Transverse colon (tissue), 4 donors: ENCODE data around the gene NT5DC3. TPM values are rescaled to one million over a fixed set of nuclear protein-coding genes. Genes with fewer than 3 reads are reported as not detected.

Source experiments
- DNase-seq: peaks from one replicate; pipeline ENCODE4 v3.0.0-alpha.2; 2019
- H3K27ac ChIP-seq, 4 donors: fragments of 200-600 bp; sonication (generic); 2 replicates each; pipeline ENCODE4 v1.5.1; 2016 to 2018; ENCODE audit warnings: inconsistent platforms in 4 of 4
- H3K27me3 ChIP-seq: fragments of 200-600 bp; sonication (generic); 2 replicates; pipeline ENCODE4 v1.5.1; 2017; ENCODE audit warnings: inconsistent platforms
- H3K36me3 ChIP-seq, 4 donors: fragments of 200-600 bp; sonication (generic); 2 replicates each; pipeline ENCODE4 v1.5.1; 2017 to 2019; ENCODE audit warnings: inconsistent platforms in 4 of 4
- H3K4me1 ChIP-seq, 4 donors: fragments of 200-600 bp; sonication (generic); 2 replicates each; pipeline ENCODE4 v1.5.1; 2017 to 2020; ENCODE audit warnings: inconsistent platforms in 4 of 4
- H3K4me3 ChIP-seq, 4 donors: fragments of 200-600 bp; sonication (generic); 1 replicate in 1 of 4; 2 replicates in 3 of 4; pipeline versions ENCODE4 v1.5.1 to v1.6.1; 2017 to 2019; ENCODE audit warnings: inconsistent platforms in 4 of 4
- H3K9me3 ChIP-seq, 2 donors: fragments of 200-600 bp; sonication (generic); 2 replicates each; pipeline ENCODE4 v1.5.1; 2017 to 2019; ENCODE audit warnings: inconsistent platforms in 2 of 2
- EP300 ChIP-seq: sonication (generic); formaldehyde crosslinking; IDR thresholded peaks from one replicate; pipeline ENCODE4 v1.6.1; 2017; ENCODE audit warnings: antibody characterized with exemption, low read depth
- POLR2A ChIP-seq: fragments of 450-650 bp; IDR thresholded peaks from one replicate; pipeline ENCODE4 v1.6.1; 2016; ENCODE audit warnings: antibody characterized with exemption, mild to moderate bottlenecking, moderate library complexity
- POLR2AphosphoS5 ChIP-seq, 3 donors: sonication (generic); formaldehyde crosslinking; IDR thresholded peaks; one replicate each; pipeline ENCODE4 v1.6.1; 2016; ENCODE audit warnings: antibody characterized with exemption in 3 of 3
- WGBS, 2 donors: methylation state at CpG; one replicate each; pipeline ENCODE4 v1.1.5; 2018; ENCODE audit warnings: low coverage in 1 of 2; 5-methylcytosine and 5-hydroxymethylcytosine counted together
- in situ Hi-C, 4 donors: fragments of 200-750 bp; cut with MboI; loops; one replicate each; pipeline versions ENCODE4 v1.15.0 to v1.15.1; 2017; ENCODE audit warnings: low sequenced_read_pairs in 3 of 4, low pct_ligation_motif_present in 1 of 4, low pct_unique_long_range_greater_than_20kb in 1 of 4
- intact Hi-C: fragments of 100-400 bp; cut with DNase I; formaldehyde crosslinking; loops from one replicate; pipeline ENCODE4 v1.15.1; 2023; ENCODE audit warnings: low total_unique reads
- total RNA-seq, 4 donors: library from RNA; depleted of rRNA; stranded (reverse); fragments of >200 nt; gene quantifications; one replicate each; pipeline ENCODE4 v1.1.0, GENCODE V29; 2016
- TF ChIP-seq, protein P1 (sequence below), 5 experiments: fragments of 200-600 bp in 3 of 5; fragments of 450-650 bp in 2 of 5; sonication (generic) in 3 of 5; IDR thresholded peaks; 1 replicate in 2 of 5; 2 replicates in 3 of 5; pipeline ENCODE4 v1.5.1; 2016 to 2017; ENCODE audit warnings: antibody characterized with exemption in 5 of 5, inconsistent platforms in 3 of 5, mild to moderate bottlenecking in 2 of 5, moderate library complexity in 1 of 5

Gene NT5DC3
- 10 to 100 TPM; 24.3 to 71.4 (median 54.8) TPM for total RNA-seq

GRCh38 chr12:103840876-103841689 lies at the start of gene NT5DC3:
Gene NT5DC3, minus strand, starts transcription at chr12:103841234. Its CDS starts 78 bp downstream, at chr12:103841156.
- peak; percentile 83 for DNase-seq
- peaks cover 0 to 36% (median 16%) of the 10 kb centered on the region in 4 donors for H3K4me1 ChIP-seq
- H3K9me3 ChIP-seq, result no peaks in the 10 kb centered on the region
- peak within 1 kb of the TSS; percentile 79 to 92 (median 86) for H3K27ac ChIP-seq
- H3K36me3 ChIP-seq, result no peaks in the 10 kb centered on the region
- H3K27me3 ChIP-seq, result no peaks in the 10 kb centered on the region
- peak within 1 kb of the TSS; percentile 72 to 97 (median 96) for H3K4me3 ChIP-seq
- no peak for TF ChIP-seq EP300
- TF ChIP-seq POLR2A, result peak; percentile 52
- peak; percentile 93 to 97 (median 94) for TF ChIP-seq POLR2AphosphoS5 (IDR thresholded peaks at IDR 0.05)
- in situ Hi-C loops (no loop called here), intact Hi-C loops (no loop called here)
- WGBS, 2 donors, result 5% methylated on average over 18 of the region's 86 CpGs; no CpG with 5 or more reads in 1 of the 2 donors

- no peaks in the 10 kb centered on the region for H3K27me3 ChIP-seq
- no peaks in the 10 kb centered on the region for H3K36me3 ChIP-seq
- in situ Hi-C loops, result loop anchor here in 1 of 4 donors (10.0 kb wide), 1 partner anchor 217 kb away; no protein-coding TSS in a partner anchor
- H3K27ac ChIP-seq, result no peak overlapping the region
- H3K4me1 ChIP-seq, result no peaks in the 10 kb centered on the region
- H3K4me3 ChIP-seq, result no peak overlapping the region
- H3K9me3 ChIP-seq, result no peaks in the 10 kb centered on the region
- no peak for DNase-seq
- intact Hi-C loops, result no loop called here
- TF ChIP-seq EP300 (no peak), POLR2A (no peak), POLR2AphosphoS5 (IDR thresholded peaks at IDR 0.05) (no peak)
- TF ChIP-seq, protein P1, sequence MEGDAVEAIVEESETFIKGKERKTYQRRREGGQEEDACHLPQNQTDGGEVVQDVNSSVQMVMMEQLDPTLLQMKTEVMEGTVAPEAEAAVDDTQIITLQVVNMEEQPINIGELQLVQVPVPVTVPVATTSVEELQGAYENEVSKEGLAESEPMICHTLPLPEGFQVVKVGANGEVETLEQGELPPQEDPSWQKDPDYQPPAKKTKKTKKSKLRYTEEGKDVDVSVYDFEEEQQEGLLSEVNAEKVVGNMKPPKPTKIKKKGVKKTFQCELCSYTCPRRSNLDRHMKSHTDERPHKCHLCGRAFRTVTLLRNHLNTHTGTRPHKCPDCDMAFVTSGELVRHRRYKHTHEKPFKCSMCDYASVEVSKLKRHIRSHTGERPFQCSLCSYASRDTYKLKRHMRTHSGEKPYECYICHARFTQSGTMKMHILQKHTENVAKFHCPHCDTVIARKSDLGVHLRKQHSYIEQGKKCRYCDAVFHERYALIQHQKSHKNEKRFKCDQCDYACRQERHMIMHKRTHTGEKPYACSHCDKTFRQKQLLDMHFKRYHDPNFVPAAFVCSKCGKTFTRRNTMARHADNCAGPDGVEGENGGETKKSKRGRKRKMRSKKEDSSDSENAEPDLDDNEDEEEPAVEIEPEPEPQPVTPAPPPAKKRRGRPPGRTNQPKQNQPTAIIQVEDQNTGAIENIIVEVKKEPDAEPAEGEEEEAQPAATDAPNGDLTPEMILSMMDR (IDR thresholded peaks at IDR 0.05), result no peak
- 67 to 75% methylated on average over 1 of the region's 1 CpG for WGBS, 2 donors
Observed at GRCh38 chr12:103887738-103888137, 46.7 kb upstream of the NT5DC3 start.

DNA sequence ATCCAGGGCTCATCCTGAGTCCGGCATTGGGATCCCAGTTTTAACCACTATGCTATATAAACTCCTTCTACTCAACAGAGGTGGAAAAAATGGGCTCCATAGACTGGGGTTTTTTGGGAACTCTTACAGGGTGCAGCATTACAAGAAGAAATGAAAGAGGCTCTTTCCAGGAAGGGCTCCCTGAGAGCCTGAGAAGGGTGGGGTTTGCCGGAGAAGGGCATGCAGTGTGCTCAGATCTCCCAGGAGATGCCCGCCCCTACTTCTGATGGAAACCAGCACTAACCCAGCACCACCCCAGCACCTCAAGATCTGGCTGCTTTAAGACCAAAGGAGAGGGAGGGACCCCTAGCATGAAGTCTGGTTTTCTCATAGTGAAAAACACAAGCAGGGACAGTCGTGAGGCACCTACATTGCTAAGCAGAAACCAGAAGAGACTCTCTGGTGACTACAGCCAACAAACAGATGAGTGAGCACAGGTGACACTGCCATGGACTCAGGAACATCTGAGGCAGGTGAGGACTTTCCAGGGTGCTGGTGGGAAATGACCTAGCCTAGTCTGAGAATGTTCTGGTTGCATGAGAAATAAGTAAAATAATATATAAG lies 45.3 kb upstream of the NT5DC3 start:
- TF ChIP-seq, protein P1 (IDR thresholded peaks at IDR 0.05), result no peak
- TF ChIP-seq EP300 (no peak), POLR2A (no peak), POLR2AphosphoS5 (IDR thresholded peaks at IDR 0.05) (no peak)
- DNase-seq, result no peak
- WGBS, 2 donors, result 75% methylated on average over 4 of the region's 4 CpGs; no CpG with 5 or more reads in 1 of the 2 donors
- no peaks in the 10 kb centered on the region for H3K36me3 ChIP-seq
- intact Hi-C loops (no loop called here), in situ Hi-C loops (loop anchor here in 1 of 4 donors (10.0 kb wide), 1 partner anchor 219 kb away; no protein-coding TSS in a partner anchor)
- no peak overlapping the region for H3K27ac ChIP-seq
- no peak overlapping the region for H3K4me3 ChIP-seq
- H3K4me1 ChIP-seq, result no peaks in the 10 kb centered on the region
- no peaks in the 10 kb centered on the region for H3K9me3 ChIP-seq
- H3K27me3 ChIP-seq, result no peaks in the 10 kb centered on the region

GRCh38 chr12:103884316-103884715 lies 43.3 kb upstream of the NT5DC3 start:
- no peak overlapping the region for H3K27ac ChIP-seq
- no peak overlapping the region for H3K4me3 ChIP-seq
- no peaks in the 10 kb centered on the region for H3K27me3 ChIP-seq
- in situ Hi-C loops, result loop anchor here in 2 of 4 donors (5.0 to 10.0 kb wide), 2 partner anchors 220 to 228 kb away; no protein-coding TSS in a partner anchor
- TF ChIP-seq EP300 (no peak), POLR2A (no peak), POLR2AphosphoS5 (IDR thresholded peaks at IDR 0.05) (no peak)
- TF ChIP-seq, protein P1 (IDR thresholded peaks at IDR 0.05), result peak in 1 of 5 experiments; percentile 20
- no peaks in the 10 kb centered on the region for H3K4me1 ChIP-seq
- no peaks in the 10 kb centered on the region for H3K9me3 ChIP-seq
- H3K36me3 ChIP-seq, result no peaks in the 10 kb centered on the region
- DNase-seq, result peak; percentile 24
- 38 to 53% methylated on average over 3 to 4 of the region's 4 CpGs for WGBS, 2 donors
- intact Hi-C loops, result no loop called here
